Thymus (tissue), 11 donors: ENCODE data around the gene MSI1. TPM values are rescaled to one million over a fixed set of nuclear protein-coding genes. Genes with fewer than 3 reads are reported as not detected.

Experiments used
- DNase-seq, 9 donors: peaks; one replicate each; pipeline ENCODE4 v3.0.0-alpha.2; 2013; ENCODE audit warnings: low spot score in 9 of 9, low read depth in 6 of 9, missing footprints in 1 of 9
- H3K27ac ChIP-seq, 2 donors: one replicate each; pipeline ENCODE4 v1.5.1; 2013; ENCODE audit warnings: control low read depth in 1 of 2, low read depth in 1 of 2, low read length in 1 of 2, mild to moderate bottlenecking in 1 of 2, moderate library complexity in 1 of 2
- H3K27me3 ChIP-seq, 2 donors: one replicate each; pipeline ENCODE4 v1.5.1; 2013; ENCODE audit warnings: low read length in 1 of 2; ENCODE audit not compliant: control insufficient read depth in 2 of 2, insufficient read depth in 1 of 2
- H3K36me3 ChIP-seq, 2 donors: one replicate each; pipeline ENCODE4 v1.5.1; 2013; ENCODE audit warnings: low read length in 1 of 2, mild to moderate bottlenecking in 1 of 2, moderate library complexity in 1 of 2; ENCODE audit not compliant: control insufficient read depth in 2 of 2, insufficient read depth in 2 of 2
- H3K4me1 ChIP-seq, 2 donors: one replicate each; pipeline ENCODE4 v1.5.1; 2013; ENCODE audit warnings: low read length in 2 of 2; ENCODE audit not compliant: control insufficient read depth in 2 of 2, insufficient read depth in 2 of 2
- H3K4me3 ChIP-seq, 2 donors: one replicate each; pipeline ENCODE4 v1.5.1; 2013; ENCODE audit warnings: low read length in 2 of 2, control low read depth in 1 of 2, mild to moderate bottlenecking in 1 of 2
- H3K9me3 ChIP-seq, 2 donors: one replicate each; pipeline ENCODE4 v1.5.1; 2013; ENCODE audit warnings: low read length in 1 of 2, mild to moderate bottlenecking in 1 of 2; ENCODE audit not compliant: control insufficient read depth in 2 of 2, insufficient read depth in 1 of 2
- WGBS: extraction: QIAGEN DNeasy Blood & Tissue Kit; methylation state at CpG from one replicate; pipeline ENCODE4 v1.1.7; 2013; 5-methylcytosine and 5-hydroxymethylcytosine counted together
- polyA plus RNA-seq: library from polyadenylated mRNA; stranded (reverse); fragments of 200-250 nt; gene quantifications from one replicate; pipeline ENCODE4 v1.2.3, GENCODE V29; 2013
- total RNA-seq: library from RNA; stranded (reverse); fragments of 120-200 nt; gene quantifications from one replicate; pipeline ENCODE4 v1.2.4, GENCODE V29; 2013
- donor health status: healthy.

Gene MSI1
- total and polyA plus RNA-seq, 2 donors: 0.05 to 0.25 TPM

DNA sequence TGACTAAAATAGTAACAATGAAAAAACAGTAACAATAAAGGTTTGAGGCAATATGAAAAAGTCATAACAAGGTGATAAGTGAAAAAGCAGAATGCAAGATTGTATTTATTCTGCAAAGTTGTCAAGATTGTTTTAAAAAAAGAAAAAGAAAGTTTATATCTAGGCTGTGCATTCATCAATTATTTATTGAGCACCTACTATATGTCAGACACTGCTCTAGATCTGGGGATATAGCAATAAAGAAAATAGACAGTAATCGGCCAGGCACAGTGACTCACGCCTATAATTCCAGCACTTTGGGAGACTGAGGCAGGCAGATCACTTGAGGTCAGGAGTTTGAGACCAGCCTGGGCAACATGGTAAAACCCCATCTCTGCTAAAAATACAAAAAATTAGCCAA is 45.2 kb downstream of the MSI1 start:
- H3K27me3 ChIP-seq: peaks cover 0 to 25% of the 10 kb centered on the region in 2 donors
- H3K36me3 ChIP-seq: no peaks in the 10 kb centered on the region
- no peak for DNase-seq
- H3K9me3 ChIP-seq: no peaks in the 10 kb centered on the region
- 98% methylated on average over 2 of the region's 2 CpGs for WGBS
- H3K4me3 ChIP-seq: no peak overlapping the region
- peaks cover 0 to 8% of the 10 kb centered on the region in 2 donors for H3K4me1 ChIP-seq
- H3K27ac ChIP-seq: no peak overlapping the region

GRCh38 chr12:120321382-120322202 is 47.4 kb downstream of the MSI1 start:
- peaks cover 5 to 18% of the 10 kb centered on the region in 2 donors for H3K4me1 ChIP-seq
- 93% methylated on average over 13 of the region's 13 CpGs for WGBS
- H3K4me3 ChIP-seq: no peak overlapping the region
- DNase-seq: no peak
- peaks cover 0 to 2% of the 10 kb centered on the region in 2 donors for H3K9me3 ChIP-seq
- peaks cover 0 to 20% of the 10 kb centered on the region in 2 donors for H3K27me3 ChIP-seq
- H3K27ac ChIP-seq: no peak overlapping the region
- H3K36me3 ChIP-seq: no peaks in the 10 kb centered on the region

- Histone ChIP-seq H3K27me3 (peaks cover 0 to 6% of the 10 kb centered on the region in 2 donors), H3K4me1 (peaks cover 5 to 10% of the 10 kb centered on the region in 2 donors), H3K27ac (peak overlapping the region; percentile 71 to 77), H3K9me3 (peaks cover 0 to 2% of the 10 kb centered on the region in 2 donors), H3K36me3 (no peaks in the 10 kb centered on the region), H3K4me3 (peak overlapping the region; percentile 51 to 68)
- 3% methylated on average over 42 of the region's 42 CpGs for WGBS
- DNase-seq: peak; percentile 90 to 99 (median 96)
These were observed 51.5 kb downstream of the MSI1 start for GRCh38 chr12:120317224-120318105.

DNA sequence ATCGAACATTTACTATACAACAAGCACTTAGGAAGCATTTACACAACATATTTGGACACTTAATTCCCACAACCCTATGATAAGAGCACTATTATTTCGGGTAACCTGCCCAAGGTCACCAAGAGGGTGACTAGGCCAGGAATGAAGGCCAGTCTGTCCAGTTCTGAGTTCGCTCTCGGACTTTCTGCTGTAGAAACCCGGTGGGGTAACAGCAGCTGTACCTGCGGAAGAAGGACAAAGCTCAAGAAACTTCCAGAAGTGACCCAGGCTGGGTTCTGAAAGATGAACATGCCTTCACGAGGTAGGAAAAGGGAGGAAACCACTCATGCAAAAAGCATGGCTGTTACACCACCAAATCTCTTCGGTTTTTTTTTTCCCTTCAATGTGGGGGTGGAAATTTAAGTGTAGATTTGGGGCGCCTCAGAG is 52.2 kb downstream of the MSI1 start:
- H3K36me3 ChIP-seq: no peaks in the 10 kb centered on the region
- peaks cover 0 to 2% of the 10 kb centered on the region in 2 donors for H3K27me3 ChIP-seq
- H3K4me3 ChIP-seq: peak overlapping the region; percentile 51 to 68
- peak overlapping the region; percentile 71 to 77 for H3K27ac ChIP-seq
- DNase-seq: no peak
- H3K9me3 ChIP-seq: peaks cover 0 to 2% of the 10 kb centered on the region in 2 donors
- peaks cover 5 to 10% of the 10 kb centered on the region in 2 donors for H3K4me1 ChIP-seq
- 54% methylated on average over 9 of the region's 9 CpGs for WGBS

DNA sequence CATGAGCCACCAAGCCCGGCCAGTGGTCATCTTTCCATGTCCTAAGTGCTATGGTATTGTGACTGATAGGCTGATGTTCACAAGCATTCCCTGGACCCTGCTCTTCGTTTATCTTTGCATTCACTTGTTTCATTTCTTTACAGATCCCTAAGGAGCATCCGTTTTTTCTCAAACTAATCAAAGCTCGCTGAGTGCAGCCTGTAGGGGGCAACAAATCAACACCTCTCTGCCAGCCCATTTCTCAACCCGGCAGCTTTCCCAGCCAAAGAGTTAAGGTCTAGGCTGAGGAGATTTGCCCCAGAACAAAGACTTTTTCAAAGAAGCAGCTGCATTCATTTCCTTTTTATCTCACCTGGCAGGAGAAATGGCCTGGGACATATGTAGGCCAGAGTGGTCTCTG is 54.7 kb downstream of the MSI1 start:
- 87% methylated on average over 5 of the region's 5 CpGs for WGBS
- no peak for DNase-seq
- H3K9me3 ChIP-seq: peaks cover 0 to 2% of the 10 kb centered on the region in 2 donors

DNA sequence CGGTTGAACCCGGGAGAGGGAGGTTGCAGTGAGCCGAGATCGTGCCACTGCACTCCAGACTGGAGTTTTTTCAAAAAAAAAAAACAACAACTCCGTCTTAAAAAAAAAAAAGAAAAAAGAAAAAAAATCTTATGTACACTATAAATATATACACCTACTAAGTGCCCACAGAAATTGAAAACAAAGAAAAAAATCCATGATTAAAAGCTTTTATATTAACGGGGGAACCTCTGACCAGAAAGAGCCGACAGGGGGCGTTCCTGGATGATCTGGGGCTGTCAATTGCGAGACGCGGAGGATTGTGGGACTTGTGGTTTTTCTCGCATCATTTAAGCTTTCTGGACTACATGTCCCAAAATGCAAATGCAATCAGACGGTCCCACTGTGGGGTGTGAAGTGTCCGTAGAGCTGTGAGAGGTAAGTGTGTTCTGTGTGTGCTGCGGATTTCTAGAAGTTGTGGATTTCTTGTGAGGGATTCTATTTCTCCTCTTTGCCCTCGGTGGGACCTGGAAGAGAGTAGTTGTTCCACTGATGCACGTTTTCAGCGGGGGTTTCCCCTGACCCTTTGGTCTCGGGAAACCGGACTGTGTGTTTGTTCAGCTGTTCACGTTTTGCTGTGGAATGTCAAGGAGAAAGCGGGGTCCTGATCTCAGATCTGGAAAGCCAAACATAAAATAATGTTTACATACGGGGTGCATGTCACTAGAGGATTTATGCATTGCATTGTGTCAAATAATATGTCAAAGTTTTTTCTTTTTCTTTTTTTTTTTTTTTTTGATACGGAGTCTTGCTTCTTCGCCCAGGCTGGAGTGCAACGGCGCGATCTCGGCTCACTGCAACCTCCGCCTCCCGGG is 66.8 kb downstream of the MSI1 start, which contains the start of gene SIRT4:
TSS of gene SIRT4 (plus strand) at position 360 of the 854 bp plus-strand sequence. CDS start 1,241 bp downstream, outside the sequence.
- H3K9me3 ChIP-seq: no peaks in the 10 kb centered on the region
- peak within 1 kb of the TSS in 1 of 2 donors; percentile 74 for H3K27ac ChIP-seq
- no peaks in the 10 kb centered on the region for H3K36me3 ChIP-seq
- peak within 1 kb of the TSS; percentile 55 to 86 for H3K4me3 ChIP-seq
- peak; percentile 83 to 98 (median 93) for DNase-seq
- WGBS: 13% methylated on average over 31 of the region's 31 CpGs
- peaks cover 0 to 3% of the 10 kb centered on the region in 2 donors for H3K4me1 ChIP-seq
- H3K27me3 ChIP-seq: no peaks in the 10 kb centered on the region

More for the DNA sequence above, 54.7 kb downstream of the MSI1 start:
- Histone ChIP-seq H3K27ac (no peak overlapping the region), H3K4me1 (peaks cover 5 to 10% of the 10 kb centered on the region in 2 donors), H3K36me3 (no peaks in the 10 kb centered on the region), H3K4me3 (no peak overlapping the region), H3K27me3 (no peaks in the 10 kb centered on the region)

DNA sequence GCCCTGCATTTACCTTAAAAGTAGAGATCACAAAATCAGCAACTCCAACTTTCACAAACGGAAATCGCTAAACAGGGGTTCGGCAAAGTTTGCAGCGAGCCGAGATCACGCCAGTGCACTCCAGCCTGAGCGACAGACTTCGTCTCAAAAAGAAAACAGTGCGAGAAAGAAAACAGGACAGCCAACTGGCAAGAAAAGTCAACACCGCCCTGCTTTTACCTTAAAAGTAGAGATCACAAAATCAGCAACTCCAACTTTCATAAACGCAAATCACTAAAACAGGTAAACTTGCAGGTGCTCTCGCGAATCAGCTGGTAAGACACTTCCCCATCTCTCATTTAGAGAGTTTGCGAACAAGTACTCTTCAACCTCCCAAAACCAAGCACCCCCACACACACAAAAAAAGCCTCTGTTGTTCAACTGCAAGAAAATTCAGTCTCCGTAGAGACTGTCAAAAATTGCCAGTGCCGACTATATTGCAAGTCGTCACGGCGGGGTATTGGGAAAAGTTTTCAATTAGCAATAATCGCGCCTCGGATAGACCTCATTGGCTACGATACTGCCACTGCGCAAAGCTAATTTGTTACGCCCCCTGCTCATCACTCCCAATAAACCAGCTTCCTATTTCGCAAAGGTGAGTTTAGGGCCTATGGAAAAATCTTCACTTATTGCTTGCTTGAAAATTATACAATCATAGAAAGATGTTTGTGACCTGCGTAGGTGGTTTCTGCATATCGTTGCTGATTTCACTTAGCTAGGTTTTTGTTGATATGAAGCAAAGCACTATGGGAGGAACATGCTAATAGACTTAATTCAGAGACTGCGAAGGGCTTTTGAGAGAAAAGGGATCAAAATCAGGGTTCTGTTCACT is 76.1 kb downstream of the MSI1 start, which contains the start of gene RNU4-1:
TSS of gene RNU4-1 (minus strand) at position 577 of the 871 bp plus-strand sequence.
- peaks cover 4 to 30% of the 10 kb centered on the region in 2 donors for H3K4me1 ChIP-seq
- no peaks in the 10 kb centered on the region for H3K36me3 ChIP-seq
- peaks cover 0 to 4% of the 10 kb centered on the region in 2 donors for H3K9me3 ChIP-seq
- under 1% methylated on average over 29 of the region's 29 CpGs for WGBS
- H3K4me3 ChIP-seq: peak within 1 kb of the TSS; percentile 61 to 70
- DNase-seq: peak; percentile 58 to 91 (median 73)
- H3K27me3 ChIP-seq: peaks cover 0 to 3% of the 10 kb centered on the region in 2 donors
- peak within 1 kb of the TSS; percentile 98 to 100 for H3K27ac ChIP-seq

DNA sequence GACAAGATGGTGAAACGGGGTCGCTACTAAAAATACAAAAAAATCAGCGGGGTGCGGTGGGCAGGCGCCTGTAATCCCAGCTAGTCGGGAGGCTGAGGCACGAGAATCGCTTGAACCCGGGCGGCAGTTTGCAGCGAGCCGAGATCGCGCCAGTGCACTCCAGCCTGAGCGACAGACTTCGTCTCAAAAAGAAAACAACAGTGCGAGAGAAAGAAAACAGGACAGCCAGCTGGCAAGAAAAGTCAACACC is 76.6 kb downstream of the MSI1 start:
- Histone ChIP-seq H3K4me1 (peaks cover 4 to 30% of the 10 kb centered on the region in 2 donors), H3K27ac (peak overlapping the region; percentile 98 to 100), H3K27me3 (peaks cover 0 to 3% of the 10 kb centered on the region in 2 donors), H3K4me3 (peak overlapping the region; percentile 61 to 70), H3K36me3 (no peaks in the 10 kb centered on the region), H3K9me3 (peaks cover 0 to 4% of the 10 kb centered on the region in 2 donors)
- no peak for DNase-seq
- WGBS: under 1% methylated on average over 17 of the region's 17 CpGs
